Stromal cell of bone marrow (primary cell): ENCODE measurements around the gene SPPL2C.

Experiments
- DNase-seq: peaks from one replicate; pipeline ENCODE4 v3.0.0-alpha.2; 2012; ENCODE audit warnings: low read depth

Gene SPPL2C, protein sequence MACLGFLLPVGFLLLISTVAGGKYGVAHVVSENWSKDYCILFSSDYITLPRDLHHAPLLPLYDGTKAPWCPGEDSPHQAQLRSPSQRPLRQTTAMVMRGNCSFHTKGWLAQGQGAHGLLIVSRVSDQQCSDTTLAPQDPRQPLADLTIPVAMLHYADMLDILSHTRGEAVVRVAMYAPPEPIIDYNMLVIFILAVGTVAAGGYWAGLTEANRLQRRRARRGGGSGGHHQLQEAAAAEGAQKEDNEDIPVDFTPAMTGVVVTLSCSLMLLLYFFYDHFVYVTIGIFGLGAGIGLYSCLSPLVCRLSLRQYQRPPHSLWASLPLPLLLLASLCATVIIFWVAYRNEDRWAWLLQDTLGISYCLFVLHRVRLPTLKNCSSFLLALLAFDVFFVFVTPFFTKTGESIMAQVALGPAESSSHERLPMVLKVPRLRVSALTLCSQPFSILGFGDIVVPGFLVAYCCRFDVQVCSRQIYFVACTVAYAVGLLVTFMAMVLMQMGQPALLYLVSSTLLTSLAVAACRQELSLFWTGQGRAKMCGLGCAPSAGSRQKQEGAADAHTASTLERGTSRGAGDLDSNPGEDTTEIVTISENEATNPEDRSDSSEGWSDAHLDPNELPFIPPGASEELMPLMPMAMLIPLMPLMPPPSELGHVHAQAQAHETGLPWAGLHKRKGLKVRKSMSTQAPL

GRCh38 chr17:45844695-45845375, at the start of gene SPPL2C:
Gene SPPL2C (plus strand): TSS chr17:45844881. CDS start chr17:45844907, 26 bp downstream.
- DNase-seq = no peak

DNA sequence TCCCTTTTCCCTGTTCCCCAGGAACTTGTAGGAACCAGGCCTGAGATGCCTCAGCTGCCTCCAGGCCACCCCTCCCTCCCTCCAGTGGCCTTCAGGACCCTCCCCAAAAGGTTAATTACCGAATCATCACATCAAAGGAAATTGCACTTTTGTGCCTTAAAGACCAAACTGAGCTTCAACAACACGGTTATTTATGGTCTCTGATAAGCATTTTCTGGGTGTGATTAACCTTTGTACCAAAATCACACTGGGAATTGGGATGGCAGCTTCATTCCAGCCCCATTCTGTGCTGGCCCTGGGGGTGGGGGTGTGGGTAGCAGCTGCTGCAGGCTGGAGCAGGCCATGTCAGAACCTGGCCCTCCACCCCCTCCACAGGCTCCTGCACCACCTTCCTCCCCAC, 43.9 kb upstream of the SPPL2C start:
- no peak for DNase-seq

DNA sequence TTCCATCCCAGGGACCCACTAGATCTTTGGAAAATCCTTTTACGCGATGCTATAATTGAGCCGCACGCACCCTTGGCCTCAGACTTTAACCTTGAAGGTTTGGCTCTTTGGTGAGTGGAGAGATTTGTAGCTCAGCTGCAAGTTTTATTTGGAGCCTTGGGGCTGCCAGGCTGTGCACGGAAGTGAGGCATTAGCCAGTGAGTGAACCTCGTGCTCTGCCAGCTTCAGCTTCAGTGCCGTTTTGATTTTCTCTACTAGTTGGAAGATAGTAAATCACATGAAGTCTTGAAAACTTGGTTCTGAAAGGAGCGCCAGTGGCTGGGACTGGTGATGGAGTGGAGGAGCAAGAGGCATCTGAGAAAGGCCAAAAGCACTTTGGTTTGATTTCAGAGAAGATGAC, 43.3 kb upstream of the SPPL2C start:
- DNase-seq = no peak

GRCh38 chr17:45808845-45809244, 35.8 kb upstream of the SPPL2C start:
- DNase-seq = no peak

DNA sequence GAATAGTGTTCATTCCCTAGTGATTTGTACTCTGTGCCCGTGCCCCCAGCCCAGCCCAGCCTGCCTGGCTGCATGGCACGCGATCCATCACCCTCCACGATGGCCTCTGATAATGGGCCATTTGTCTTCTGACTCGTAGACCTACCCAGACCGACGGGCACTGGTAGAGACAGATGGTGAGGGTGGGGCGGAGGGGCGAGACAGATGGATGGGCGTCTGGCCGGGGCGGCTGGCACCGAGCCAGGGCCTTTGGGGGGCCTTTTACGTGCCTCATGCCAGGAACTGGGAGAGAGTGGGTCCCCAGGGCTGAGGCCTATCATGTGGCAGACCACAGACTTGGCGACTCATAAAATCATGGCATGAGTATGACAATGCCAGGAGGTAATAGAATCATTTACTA, 35.2 kb upstream of the SPPL2C start:
- DNase-seq = no peak

DNA sequence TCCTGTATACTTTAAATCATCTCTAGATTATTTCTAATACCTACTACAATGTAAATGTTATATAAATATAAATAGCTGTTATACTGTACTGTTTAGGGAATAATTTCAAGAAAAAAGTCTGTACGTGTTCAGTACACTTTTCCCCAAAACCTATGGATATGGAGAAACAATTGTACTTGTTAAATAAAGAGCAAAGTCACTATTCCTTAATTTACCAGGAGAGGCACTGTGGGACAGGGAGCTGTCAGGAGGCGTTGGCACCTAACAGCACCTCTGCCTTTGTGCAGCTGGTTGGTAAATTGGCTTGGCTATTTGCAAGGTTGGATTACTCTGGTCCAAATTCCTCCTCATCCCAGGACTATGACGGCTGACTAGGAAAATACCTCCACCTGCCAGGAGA, 32.6 kb upstream of the SPPL2C start:
- no peak for DNase-seq

- no peak for DNase-seq
These were observed 31.5 kb upstream of the SPPL2C start for GRCh38 chr17:45813048-45813725.

GRCh38 chr17:45814622-45815606, 29.8 kb upstream of the SPPL2C start:
- no peak for DNase-seq

DNA sequence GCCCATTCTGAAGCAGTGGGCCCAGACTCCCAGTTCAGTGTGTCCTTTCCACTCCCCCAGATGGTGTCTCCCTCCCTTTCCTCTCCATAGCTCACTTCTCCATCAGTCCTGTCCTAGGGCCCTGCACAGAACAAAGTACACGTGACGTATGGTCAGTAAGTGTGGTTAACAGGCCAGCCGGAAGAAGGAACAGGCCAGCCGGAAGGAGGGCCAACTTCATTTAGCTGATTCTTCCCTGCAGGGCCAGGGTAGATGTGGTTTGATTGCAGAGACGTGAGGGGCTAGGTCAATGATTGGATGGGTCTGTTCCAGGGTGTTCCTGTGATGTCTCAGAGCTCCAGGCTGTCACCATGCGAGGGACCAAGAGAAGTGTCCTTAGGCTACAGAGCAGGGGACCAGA, 28.9 kb upstream of the SPPL2C start:
- DNase-seq = no peak

- no peak for DNase-seq
These were observed 26.6 kb upstream of the SPPL2C start for GRCh38 chr17:45818041-45818440.

DNA sequence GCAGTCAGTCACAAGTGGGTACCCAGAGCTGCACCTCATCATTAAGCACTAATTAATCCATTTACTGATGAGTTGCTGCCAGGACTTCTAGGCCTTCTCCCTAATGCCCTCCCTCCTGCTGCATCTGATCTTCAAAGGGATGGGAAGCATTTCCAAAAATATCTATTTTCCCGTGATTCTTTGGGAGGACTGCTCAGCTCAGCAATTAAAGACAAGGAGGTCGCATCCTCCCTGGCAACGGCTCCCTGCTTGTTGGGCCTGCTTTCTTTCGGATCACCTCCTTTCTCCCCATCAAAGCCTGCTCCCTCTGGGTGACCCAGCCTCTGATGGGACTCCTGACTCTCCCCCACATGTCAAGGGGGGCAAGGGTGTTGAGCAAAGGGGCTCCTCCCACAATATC, 26.0 kb upstream of the SPPL2C start:
- no peak for DNase-seq

- DNase-seq = no peak
These were observed 25.0 kb upstream of the SPPL2C start for GRCh38 chr17:45819632-45820031.

DNA sequence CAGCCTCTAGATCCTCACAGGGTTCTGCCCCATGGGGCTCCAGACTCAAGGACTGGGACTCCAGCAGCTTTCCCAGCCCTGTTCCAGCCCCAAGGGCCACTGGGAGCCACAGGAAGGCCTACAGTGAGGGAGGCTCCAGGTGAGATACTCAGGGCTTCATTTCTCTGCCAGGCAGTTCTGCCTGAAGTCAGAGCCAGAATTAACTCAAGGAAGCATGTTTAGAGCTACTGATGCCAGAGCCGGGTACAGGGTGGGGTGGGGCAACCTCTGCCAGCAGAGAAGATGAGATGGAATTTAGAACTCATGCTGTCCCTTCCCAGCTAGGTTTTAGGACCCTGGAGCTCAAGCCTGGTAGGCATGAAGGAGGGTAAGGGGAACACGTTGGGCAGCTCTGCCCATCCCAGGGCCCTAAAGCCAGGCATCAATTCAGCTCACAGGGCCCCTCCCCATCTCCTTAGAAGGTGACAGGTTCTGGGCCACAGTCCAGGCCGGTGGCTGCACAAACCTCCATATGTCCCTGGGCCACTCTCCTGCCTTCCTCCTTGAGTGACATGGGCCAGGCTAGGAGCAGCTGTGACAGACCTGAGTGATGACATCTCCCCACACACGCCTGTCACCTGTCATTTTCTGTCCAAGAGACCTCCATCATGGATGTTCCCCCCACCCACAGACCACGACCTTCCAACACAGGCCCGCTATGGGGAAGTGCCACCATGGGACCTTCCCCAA, 24.5 kb upstream of the SPPL2C start:
- DNase-seq = no peak

DNA sequence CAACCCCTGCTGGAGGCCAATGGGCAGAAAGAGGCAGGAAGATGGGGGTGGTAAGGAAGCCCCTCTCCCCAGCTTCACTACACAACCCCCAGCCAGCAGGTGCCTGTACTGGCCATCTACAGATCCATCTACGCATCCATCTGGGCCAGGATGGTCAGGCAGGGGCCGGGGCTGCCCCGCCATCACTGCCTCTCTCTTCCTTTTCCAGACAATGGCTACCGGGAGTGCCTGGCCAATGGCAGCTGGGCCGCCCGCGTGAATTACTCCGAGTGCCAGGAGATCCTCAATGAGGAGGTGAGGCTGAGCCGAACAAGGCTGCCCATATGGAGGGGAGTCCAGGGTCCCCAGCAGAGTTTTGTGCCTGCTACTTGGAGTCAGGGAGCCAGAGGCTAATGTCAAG, 23.5 kb upstream of the SPPL2C start:
- DNase-seq = no peak

DNA sequence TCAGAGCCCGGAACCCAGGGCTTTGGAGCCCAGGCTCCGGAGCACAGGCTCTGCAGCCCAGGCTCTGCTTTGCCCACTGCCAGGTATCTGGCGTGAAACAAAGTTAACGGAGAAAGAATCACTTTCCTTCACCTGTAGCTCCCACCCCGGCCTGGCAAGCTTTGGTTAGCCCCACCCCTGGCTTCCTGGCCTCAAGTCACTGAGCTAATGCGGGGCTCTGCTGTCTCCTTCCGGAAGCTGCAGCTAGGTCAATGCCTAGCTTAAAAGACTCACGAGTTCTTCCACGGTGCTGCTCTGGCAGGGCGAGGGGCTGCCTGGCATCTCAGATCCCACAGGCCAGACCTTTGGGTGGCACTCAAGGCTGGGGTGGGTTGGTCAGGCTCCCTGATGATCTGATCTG, 21.1 kb upstream of the SPPL2C start:
- DNase-seq = no peak

DNA sequence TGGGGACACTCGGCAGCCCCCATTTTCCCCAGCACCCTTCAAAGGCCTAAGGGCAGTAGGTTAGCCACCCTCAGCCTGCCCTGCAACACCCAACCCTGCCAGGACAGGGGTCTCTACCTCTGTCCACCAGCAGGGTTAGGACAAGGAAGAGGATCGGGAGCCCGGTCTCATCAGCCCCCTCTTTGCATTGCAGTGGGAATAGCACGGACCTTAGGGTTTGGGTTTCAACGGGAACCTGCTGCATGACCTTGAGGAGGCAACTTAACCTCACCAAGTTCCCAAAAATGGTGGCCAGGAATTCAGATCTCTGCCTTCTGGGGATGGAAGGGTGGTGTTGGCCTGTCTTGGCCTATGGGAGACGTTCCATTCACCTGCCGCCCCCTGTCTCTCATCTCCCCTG, 20.2 kb upstream of the SPPL2C start:
- no peak for DNase-seq

- DNase-seq = no peak
These were observed 19.7 kb upstream of the SPPL2C start for GRCh38 chr17:45824901-45825492.

GRCh38 chr17:45825792-45826191, 18.9 kb upstream of the SPPL2C start:
- no peak for DNase-seq

DNA sequence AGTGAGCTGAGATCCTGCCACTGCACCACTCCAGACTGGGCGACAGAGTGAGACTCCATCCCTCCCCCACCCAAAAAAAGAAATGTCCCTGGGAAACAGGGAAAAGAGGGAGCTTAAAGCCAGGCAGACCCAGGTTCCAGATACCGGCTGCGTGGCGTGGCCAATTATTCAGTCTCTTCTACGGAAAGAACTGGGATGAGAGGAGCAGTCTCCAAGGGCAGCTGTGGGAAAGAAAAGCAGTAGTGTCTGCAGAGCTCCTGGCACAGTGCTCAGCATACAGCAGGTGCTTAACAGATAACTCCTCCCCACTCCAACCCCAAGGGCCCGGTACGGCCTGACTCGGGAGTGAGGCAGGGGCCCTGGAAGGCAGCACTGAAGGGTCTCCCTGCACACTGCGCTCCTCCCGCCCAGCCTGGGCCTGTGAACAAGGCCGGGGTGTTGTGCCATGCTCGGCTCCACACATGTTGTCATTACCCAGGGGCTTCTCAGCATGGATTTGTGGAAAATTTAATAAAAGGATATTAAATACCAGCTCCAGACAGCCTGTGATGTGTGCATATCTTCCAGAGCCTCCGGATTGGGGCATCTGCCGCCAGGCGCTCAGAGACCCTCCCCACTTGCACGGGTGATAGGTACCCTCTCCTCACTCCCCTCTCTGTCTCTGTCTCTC, 17.6 kb upstream of the SPPL2C start:
- no peak for DNase-seq

- DNase-seq = no peak
These were observed 16.5 kb upstream of the SPPL2C start for GRCh38 chr17:45828171-45828570.
